ENCODE measurements around the gene ENTPD5. TPM values are rescaled to one million over a fixed set of nuclear protein-coding genes. Genes with fewer than 3 reads are reported as not detected.
A peak's percentile ranks its signal among the peaks of the same experiment; 100 is the strongest.

The ENTPD5 gene
- total and polyA plus RNA-seq, 4 donors, result 38.1 to 276 (median 76.5) TPM

GRCh38 chr14:73949752-73950734 is 69.0 kb downstream of the ENTPD5 start, which contains the start of the genes COQ6 and FAM161B:
TSS of gene COQ6 (plus strand) at chr14:73950302. CDS start at chr14:73950333, 31 bp downstream.
TSS of gene FAM161B (minus strand) at chr14:73950094. CDS start at chr14:73950026, 68 bp downstream.
- no peaks in the 10 kb centered on the region for H3K9me3 ChIP-seq (ENCODE audit: control insufficient read depth in 4 of 4, low read length in 3 of 4)
- peak; percentile 86 for DNase-seq (ENCODE audit: low spot score)
- under 1% methylated on average over 70 of the region's 70 CpGs for WGBS

More at GRCh38 chr14:73949752-73950734, 69.0 kb downstream of the ENTPD5 start, which contains the start of the genes COQ6 and FAM161B:
- H3K4me3 ChIP-seq (ENCODE audit: low read depth in 1 of 3, low read length in 3 of 3), result peak within 1 kb of the TSS; percentile 90 to 99 (median 92)
- peaks cover 3 to 18% (median 10%) of the 10 kb centered on the region in 4 donors for H3K36me3 ChIP-seq (ENCODE audit: control insufficient read depth in 4 of 4, insufficient read depth in 3 of 4, low read depth in 1 of 4, low read length in 3 of 4)
- TF ChIP-seq MAX (IDR thresholded peaks at IDR 0.05) (peak; percentile 87), REST (IDR thresholded peaks at IDR 0.05) (peak; percentile 77), RAD21 (IDR thresholded peaks at IDR 0.05) (peak in 1 of 2 donors; percentile 3), NR2F2 (IDR thresholded peaks at IDR 0.05) (peak; percentile 10), TAF1 (conservative IDR thresholded peaks at IDR 0.05) (peak; percentile 57), HNF4A (conservative IDR thresholded peaks at IDR 0.05) (peak; percentile 87 to 97), ATF3 (IDR thresholded peaks at IDR 0.05) (no peak), GABPA (IDR thresholded peaks at IDR 0.05 in 1 of 2, conservative IDR thresholded peaks at IDR 0.05 in 1 of 2) (peak; percentile 58 to 93), SP1 (IDR thresholded peaks at IDR 0.05) (peak; percentile 77), CTCF (IDR thresholded peaks at IDR 0.05; ENCODE audit: low read depth, low read length, missing input control) (no peak), HNF4G (IDR thresholded peaks at IDR 0.05) (peak; percentile 88), FOXA2 (IDR thresholded peaks at IDR 0.05) (no peak), ZBTB33 (IDR thresholded peaks at IDR 0.05) (peak; percentile 79), JUND (IDR thresholded peaks at IDR 0.05) (no peak), RXRA (IDR thresholded peaks at IDR 0.05) (peak; percentile 46 to 56), FOXA1 (IDR thresholded peaks at IDR 0.05) (no peak), EGR1 (IDR thresholded peaks at IDR 0.05; ENCODE audit: low read depth in 2 of 2) (peak; percentile 44 to 55), YY1 (IDR thresholded peaks at IDR 0.05) (peak; percentile 97)
- peaks cover 5 to 17% (median 10%) of the 10 kb centered on the region in 4 donors for H3K4me1 ChIP-seq (ENCODE audit: control insufficient read depth in 4 of 4, insufficient read depth in 4 of 4, low read length in 3 of 4)
- no peaks in the 10 kb centered on the region for H3K27me3 ChIP-seq (ENCODE audit: control insufficient read depth in 4 of 4, insufficient read depth in 4 of 4, low read length in 3 of 4)
- peak within 1 kb of the TSS; percentile 85 to 92 for H3K27ac ChIP-seq (ENCODE audit: low read depth in 1 of 2, low read length in 2 of 2)
- H3K9ac ChIP-seq (ENCODE audit: low read depth in 1 of 2, low read length in 2 of 2), result peak within 1 kb of the TSS; percentile 43 to 81

All from liver (tissue), 9 donors.